ENCODE results near the gene KRT73. TPM values are rescaled to one million over a fixed set of nuclear protein-coding genes. Genes with fewer than 3 reads are reported as not detected.

The KRT73 gene
- total and polyA plus RNA-seq, 2 experiments from 2014 or later = not detected

GRCh38 chr12:52663420-52663819 is 45.1 kb upstream of the KRT73 start (continued):
- no peak for TF ChIP-seq ZNF462 (CRISPR knock-in tag; IDR thresholded peaks at IDR 0.05)
- TF ChIP-seq EZH2 (IDR thresholded peaks at IDR 0.05; ENCODE audit: low read depth, unreplicated experiment) = no peak

- DNase-seq (ENCODE audit: low spot score) (no peak), ATAC-seq (no peak)
- H3K36me3 ChIP-seq (ENCODE audit: insufficient read depth) = no peaks in the 10 kb centered on the region
- H2AFZ ChIP-seq = no peak overlapping the region
- H3K27me3 Mint-ChIP-seq (ENCODE audit: insufficient read depth, low read depth, poor library complexity) = no peaks in the 10 kb centered on the region
- H3K27ac Mint-ChIP-seq = no peak overlapping the region
- H3K27ac ChIP-seq (ENCODE audit: low read depth) = no peak overlapping the region
- no peaks in the 10 kb centered on the region for H3K4me1 ChIP-seq (ENCODE audit: insufficient read depth)
- no peaks in the 10 kb centered on the region for H3K36me3 Mint-ChIP-seq (ENCODE audit: low read depth)
- no peaks in the 10 kb centered on the region for H3K79me2 ChIP-seq (replicated peaks; ENCODE audit: insufficient read depth)
- H3K9me3 Mint-ChIP-seq = no peaks in the 10 kb centered on the region
- H3K4me1 Mint-ChIP-seq = no peaks in the 10 kb centered on the region; the same call in 2 of the 3 replicates
- no peaks in the 10 kb centered on the region for H3K27me3 ChIP-seq (ENCODE audit: insufficient read depth)
- H3K4me3 ChIP-seq = no peak overlapping the region
- no peaks in the 10 kb centered on the region for H3K9me2 ChIP-seq (ENCODE audit: insufficient read depth)
- H3K4me3 Mint-ChIP-seq = no peak overlapping the region
- no peaks in the 10 kb centered on the region for H4K20me1 ChIP-seq (replicated peaks; ENCODE audit: insufficient read depth)
- no peaks in the 10 kb centered on the region for H3F3A ChIP-seq (replicated peaks; ENCODE audit: low read depth)
- H3K4me2 ChIP-seq = no peak overlapping the region
- TF ChIP-seq REST (IDR thresholded peaks at IDR 0.05; ENCODE audit: unreplicated experiment) (no peak), STAT1 (IDR thresholded peaks at IDR 0.05; ENCODE audit: unreplicated experiment) (no peak), JUNB (IDR thresholded peaks at IDR 0.05; ENCODE audit: unreplicated experiment) (no peak), ZNF462 (CRISPR knock-in tag; IDR thresholded peaks at IDR 0.05) (no peak), EZH2 (IDR thresholded peaks at IDR 0.05; ENCODE audit: low read depth, unreplicated experiment) (no peak), ZNF114 (CRISPR knock-in tag; IDR thresholded peaks at IDR 0.05) (no peak)
Observed at GRCh38 chr12:52662918-52663229, 44.5 kb upstream of the KRT73 start.

All from GM23338 (cell line).